EH (cell line): Measurements from ENCODE around the gene DIDO1.

Source experiments
- DNase-seq: peaks from one replicate; pipeline ENCODE4 v3.0.0-alpha.2; 2015; ENCODE audit warnings: low read depth

Gene DIDO1

DNA sequence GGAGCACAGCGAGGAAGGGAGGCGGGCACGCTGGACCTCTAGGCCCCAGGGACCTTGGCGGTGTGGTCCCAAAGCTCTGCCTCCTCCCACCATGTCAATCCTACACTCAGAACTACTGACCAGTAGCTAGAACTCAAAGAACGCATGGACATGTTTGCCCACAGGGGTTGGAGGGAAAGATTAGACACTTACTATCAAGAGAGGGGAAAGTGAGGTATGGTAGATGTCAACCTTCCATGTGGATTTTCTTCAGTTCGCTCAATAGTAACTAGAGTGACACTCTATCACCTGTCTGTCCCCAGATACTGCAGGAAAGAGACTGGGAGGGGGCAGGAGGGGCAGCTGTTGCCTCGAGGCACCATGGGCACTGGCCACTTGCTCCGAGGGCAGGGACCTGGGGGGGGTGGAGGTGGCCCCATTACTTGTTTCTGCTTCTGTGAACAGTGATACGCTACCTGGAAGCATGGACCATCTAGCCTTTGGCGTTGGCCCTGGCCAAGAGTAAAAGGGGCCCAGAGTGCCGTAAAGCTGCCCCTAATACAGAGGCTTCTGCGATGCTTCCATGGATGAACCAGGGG lies 912 bp upstream of the DIDO1 start:
- DNase-seq: no peak

DNA sequence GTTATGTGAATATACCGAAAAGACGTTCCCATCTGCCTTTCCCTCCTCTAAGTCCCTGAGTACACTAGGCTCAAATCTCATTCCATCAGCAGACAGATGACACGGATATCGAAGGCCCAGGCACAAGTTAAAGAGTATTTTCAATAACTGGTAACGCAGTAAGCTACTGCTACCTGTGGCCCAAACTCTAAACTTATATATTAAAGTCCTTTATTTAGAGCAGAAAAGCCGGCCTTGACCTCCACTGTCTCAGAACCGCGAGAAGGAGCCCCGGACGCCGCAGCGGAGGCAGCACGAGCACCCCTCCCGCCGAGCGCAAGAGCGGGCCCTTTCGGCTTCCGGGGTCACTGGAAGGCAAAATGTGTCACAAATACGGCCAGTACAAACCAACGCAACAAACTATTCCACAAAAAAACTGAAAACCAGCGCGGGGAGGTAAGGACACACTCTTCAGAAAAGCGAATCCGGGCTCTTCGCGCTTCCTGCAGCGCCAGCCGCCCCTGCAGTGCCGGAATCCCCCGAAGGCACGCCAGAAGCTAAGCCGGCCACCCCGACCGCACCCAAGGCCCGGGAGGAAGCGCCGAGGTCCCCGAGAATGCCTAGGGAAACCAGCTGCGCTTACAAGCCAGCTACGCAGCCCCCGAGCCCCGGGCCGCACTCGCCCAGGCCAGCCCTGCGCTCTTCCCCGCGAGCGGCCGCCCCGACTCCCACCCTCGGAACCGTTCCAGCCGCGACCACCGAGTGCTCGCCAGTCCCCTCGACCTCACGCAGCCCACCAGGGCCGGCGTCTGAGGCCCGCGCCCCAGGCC lies 681 bp downstream of the DIDO1 start:
- peak; percentile 50 for DNase-seq

DNA sequence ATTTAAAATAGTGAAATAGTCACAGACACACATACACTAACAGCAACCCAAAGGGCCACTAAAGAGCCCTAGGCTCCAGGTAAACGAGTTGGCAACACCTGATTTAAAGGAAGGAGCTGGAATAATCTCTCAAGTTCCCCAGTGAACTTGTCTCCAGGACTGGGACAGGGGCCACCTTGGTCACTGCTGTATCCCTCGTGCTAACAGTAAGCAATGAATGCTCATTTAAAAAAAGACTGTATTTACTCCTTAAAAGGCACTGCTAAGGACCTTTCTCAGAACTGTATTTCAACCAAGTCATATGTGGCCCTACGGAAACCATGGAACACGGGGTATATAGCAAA lies 1.3 kb downstream of the DIDO1 start:
- no peak for DNase-seq

DNA sequence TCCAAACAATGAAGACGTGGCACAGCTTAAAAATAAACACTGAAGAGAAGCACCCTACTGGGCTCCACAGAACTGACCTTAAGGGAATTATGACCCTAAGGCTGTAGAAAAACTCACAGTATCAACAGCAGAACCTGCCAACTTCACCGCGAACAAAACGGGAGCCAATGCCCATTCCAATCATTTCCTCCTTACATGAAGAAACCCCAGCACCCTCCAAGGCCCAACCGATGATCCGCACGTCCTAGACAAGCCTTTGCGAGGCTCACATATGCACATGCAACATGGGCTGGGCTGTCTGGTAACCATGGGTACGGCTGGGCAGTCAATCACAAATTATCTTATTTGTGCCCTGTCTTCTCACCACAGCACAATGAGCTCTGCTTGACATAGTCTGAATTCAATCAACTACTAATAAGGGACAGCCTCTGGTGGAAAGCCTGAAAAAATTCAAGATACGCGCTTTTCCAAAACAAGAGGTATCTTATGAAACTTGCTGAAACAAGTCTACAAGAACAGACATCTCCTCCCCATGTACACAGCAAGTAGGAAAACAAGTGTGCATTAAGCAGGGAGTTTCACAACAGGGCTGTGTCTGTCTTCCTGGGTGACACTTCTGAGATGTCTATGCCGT lies 1.7 kb downstream of the DIDO1 start:
- peak; percentile 53 for DNase-seq

DNA sequence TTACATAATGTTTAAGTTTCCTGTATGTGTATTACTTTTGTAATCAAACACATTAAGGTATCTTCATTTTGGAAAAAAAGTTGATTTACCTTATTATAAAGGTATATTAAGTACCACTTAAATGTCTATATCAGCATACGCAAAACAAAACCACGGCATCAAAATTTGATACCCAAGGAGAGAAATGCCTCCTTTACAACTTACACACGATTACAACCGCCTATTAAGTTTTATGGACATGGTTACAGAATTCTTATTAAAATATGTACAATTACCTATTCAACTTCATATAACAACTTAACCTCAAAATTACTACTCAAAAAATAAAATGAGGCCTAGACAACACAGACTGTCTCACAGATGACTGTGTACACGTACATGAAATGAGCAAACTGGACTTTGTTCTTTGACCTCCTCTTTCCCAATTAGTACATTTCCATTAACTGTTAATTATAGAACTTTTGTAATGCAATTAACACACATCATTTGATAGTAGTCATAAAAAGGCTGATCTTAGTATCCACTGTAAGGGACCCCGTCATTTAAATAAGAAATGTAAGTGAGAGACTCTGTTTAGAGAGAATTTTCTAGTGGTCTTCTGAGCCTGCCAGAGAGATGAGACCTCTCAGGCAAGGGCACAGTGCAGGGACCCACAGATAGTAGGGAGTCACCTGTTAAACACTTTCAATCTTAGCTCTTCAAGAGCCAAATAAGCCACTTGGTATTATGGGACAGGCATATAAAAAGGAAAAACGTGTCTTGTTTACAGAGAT lies 2.5 kb downstream of the DIDO1 start:
- no peak for DNase-seq

DNA sequence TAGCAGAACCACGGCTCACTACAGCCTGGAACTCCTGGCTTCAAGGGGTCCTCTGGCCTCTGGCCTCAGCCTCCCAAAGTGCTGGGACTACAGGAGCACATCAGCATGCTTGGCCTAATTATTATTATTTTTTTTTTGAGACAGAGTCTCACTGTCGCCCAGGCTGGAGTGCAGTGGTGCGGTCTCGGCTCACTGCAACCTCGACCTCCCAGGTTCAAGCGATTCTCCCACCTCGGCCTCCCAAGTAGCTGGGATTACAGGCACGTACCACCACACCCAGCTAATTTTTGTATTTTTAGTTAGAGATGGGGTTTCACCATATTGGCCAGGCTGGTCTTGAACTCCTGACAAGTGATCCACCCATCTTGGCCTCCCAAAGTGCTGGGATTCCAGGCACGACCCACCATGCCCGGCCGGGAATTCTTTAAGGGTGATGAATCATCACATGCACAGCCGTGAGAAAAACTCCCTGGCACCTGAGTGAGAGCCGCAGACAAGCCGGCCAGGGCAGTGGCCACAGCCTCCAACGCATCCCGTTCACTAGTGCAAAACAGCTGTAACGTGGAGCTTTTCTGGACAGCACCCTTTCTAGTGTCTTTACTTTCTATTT lies 3.1 kb downstream of the DIDO1 start:
- peak; percentile 66 for DNase-seq

DNA sequence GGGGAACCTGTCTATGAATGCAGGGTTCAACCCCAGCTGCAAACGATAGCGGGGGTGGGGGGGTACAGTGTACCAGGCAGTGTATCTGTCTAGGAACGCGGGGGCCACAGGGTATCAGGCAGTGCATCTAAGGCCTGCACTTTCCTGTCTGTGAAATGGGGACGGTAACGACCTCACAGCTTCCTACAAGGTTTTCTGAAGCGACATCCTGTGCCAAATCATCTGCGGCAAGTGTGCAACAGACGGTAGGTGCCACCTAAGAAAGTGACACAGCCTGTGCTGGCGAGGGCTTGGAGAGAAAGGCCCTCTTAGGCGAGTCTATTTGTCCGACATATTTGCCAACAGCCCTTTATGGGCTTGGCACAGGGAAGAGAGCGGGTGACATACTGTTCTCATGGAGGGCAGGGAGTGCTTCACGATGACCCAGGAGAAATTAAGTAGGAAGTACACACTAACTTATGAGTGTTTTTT lies 3.8 kb downstream of the DIDO1 start:
- DNase-seq: no peak

DNA sequence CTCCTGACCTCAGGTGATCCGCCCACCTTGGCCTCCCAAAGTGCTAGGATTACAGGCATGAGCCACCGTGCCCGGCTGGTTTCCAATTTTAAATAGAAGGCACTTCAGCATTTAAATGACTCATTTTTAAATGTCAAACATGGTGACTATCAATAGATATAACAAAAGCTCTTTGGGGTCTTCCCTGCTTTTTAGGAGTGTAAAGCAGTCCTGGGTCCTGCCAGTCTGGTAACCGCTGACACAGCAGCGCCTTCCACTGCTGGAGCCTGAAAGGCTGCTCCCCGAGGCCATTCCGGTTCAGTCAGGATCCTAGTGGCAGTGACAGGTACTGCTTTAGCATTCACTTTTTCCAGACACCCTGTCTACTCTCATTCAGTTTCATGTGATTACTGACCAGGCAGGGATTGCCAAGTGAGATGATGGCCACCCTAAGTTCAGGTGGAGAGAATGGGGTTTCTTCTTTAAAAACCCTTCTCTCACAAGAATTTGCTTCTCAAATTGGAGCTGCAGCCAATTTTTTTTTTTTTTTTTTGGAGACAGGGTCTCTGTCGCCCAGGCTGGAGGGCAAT lies 5.1 kb downstream of the DIDO1 start:
- peak; percentile 61 for DNase-seq

DNA sequence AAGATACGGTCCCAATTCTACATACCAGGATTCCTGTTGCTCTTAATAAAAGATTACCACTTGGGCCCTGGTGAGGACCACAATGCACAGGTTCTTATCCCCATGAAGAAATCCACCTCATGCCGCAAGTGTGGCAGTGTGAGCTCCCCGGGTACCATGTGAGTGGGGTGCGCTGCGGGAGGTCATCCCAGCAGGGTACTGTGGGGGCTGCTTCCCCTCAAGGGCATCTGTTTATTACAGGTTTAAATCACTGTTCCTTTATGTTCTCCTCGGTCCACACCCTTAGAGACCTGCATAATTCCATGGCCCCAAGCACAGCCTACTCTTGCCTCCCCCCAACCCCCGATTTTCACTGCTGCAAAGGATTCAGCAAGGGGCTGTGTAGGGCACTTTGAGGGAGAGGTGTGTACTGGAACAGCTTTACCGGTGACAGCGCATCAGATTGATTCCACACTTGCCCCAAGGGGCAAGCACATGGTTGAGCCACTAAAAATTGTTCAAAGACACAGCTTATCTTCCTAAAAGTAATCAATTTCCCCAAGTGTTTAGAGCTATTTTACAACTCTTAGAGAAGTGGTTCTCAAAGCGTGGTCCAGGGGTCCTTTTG lies 6.2 kb downstream of the DIDO1 start:
- no peak for DNase-seq

DNA sequence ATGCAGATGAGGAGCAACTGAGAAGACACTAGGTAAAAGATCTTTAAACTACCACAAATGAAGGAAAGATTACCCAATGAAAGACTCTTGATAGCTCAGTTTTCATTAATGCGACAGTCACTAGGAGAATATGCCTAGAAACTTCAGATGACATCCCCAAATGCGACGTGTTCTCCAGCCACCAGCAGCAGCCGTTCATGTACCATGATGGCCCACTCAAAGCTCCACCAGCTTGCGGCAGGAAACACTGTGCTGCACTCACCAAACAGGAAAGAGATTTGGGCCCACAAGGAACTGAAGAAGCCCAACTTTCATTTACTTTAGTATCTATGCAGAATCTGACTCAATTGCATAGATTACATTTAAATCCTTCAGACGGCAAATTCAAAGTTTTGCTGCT lies 7.5 kb downstream of the DIDO1 start:
- no peak for DNase-seq

DNA sequence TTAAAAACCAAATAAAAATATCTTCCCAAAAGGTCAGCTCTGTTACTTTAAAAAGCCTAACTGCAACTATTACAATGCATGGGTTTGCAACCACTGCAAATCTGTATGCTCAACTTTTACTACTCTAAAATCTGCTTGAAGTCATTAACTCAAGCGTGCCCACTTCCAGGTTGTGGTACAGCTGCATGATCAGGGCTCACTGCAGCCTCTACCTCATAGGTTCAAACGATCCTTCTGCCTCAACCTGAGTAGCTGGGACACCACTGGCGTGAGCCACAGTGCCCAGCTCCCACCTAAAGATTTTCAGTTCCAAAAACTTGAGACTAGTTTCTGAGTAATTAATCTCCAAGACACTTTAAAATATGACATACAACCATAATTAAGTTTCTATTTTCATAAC lies 8.2 kb downstream of the DIDO1 start:
- no peak for DNase-seq

DNA sequence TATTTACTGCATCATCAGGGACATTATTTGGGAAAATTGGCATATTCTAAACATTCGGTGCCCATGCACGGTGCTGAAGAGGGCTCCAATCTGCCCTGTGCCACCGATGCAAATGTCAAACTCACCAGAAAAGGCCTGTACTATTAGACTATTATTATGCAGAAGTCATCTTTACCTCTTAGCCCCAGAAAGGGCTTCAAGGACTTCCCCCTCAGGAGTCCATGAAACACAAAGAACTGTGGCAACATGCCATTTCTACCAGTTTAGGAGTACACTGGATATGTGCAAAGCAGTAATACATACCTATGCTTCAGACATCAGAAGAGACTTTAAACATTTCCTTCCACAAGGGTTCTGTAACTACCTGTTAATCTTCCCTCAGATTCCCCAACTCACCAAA lies 8.6 kb downstream of the DIDO1 start:
- no peak for DNase-seq

DNA sequence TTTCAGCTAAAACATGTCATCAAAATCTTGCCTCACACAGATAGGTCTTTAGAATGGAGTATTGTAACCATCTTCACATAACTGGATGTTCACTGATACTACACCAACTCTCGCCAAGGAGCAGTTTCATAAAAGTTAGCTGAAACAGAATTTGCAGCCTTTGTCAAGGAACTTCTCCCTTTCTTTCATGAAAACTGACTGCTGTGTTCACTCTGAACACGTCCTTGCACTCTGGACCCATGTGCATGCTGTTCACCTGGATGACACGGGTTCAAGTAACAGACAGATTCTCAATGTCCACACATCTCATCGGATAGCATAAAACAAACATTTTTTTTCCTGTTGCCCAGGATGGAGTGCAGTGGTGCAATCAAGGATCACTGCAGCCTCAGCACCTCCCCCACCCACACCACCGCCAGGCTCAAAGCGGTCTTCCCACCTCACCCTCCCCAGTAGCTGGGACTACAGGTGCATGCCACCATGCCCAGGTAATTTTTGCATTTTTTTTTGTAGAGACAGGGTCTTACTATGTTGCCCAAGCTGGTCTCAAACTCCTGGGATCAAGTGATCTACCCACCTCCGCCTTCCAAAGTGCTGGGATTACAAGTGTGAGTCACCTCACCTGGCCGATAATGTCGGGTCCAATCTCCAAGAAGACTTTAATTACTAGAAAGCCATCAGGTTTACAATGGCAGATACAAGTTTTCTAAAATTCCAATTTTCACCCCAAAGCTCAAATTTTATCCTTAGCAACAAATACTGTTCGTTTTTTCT lies 9.4 kb downstream of the DIDO1 start:
- DNase-seq: no peak

DNA sequence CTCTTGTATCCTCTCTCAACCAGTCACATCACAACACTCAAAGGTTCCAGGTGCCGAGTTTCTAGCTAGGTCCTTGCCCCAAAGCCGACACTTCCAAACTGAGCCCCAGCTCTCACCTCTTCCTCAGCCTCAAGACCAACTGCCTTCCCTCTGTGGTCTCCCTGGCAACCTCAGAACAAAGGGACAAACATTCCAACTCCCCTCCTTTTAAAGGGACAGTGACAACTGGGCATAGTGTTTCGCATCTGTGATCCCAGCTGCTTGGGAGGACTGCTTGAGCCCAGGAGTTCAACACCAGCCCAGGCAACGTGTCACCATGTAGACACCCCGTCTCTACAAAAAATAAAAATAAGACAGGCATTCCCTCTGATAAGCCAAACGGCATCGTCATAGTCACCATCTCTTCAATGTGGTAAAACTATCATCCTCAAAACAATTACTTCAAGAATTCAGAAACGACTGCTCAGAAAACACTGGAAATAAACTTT lies 11.3 kb downstream of the DIDO1 start:
- peak; percentile 59 for DNase-seq

DNA sequence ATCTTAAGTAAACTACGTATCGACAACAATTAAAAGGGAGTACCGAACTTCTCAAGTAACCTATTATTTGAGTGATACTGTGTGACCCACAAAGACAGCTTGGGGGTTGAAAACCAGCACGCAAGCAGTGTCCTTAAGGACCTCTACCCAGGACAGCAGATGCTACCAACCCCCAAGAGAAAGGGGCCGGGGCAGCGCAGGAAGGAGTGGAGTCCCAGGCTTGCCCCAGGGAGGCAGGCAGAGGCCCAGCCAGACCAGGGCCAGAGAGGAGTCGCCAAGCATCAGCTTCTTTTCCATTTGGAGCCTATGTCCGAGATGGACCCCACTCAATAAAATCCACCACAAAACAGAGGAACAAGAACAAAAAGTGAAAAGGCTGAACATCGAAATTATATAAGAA lies 11.9 kb downstream of the DIDO1 start:
- no peak for DNase-seq

DNA sequence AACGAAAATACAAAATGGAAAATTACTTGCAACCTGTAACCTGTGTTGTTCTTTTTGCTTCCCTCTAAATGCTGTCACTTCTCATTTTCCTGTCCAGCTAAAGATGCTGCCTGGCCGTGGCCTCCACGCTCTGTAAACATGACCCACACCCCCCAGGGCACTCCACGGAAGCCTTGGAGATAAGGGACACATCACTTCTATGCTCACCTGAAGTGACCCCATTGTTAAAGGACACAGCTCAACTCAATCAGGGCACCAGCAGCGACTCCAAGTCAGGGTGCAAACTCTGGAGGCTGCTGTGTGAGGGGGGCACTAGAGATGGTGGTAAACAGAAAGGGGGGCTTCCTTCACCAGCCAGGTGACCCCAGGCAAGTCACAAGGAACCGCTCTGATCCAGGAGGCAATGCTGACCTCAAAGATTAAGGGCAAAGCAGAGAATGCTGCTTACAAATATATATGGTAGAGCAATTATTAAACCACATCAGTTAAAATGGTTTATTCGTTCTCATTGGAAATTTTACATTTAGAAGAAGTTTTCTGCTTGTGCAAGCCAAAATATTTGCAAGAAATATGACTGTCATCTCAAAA lies 13.2 kb downstream of the DIDO1 start:
- no peak for DNase-seq

DNA sequence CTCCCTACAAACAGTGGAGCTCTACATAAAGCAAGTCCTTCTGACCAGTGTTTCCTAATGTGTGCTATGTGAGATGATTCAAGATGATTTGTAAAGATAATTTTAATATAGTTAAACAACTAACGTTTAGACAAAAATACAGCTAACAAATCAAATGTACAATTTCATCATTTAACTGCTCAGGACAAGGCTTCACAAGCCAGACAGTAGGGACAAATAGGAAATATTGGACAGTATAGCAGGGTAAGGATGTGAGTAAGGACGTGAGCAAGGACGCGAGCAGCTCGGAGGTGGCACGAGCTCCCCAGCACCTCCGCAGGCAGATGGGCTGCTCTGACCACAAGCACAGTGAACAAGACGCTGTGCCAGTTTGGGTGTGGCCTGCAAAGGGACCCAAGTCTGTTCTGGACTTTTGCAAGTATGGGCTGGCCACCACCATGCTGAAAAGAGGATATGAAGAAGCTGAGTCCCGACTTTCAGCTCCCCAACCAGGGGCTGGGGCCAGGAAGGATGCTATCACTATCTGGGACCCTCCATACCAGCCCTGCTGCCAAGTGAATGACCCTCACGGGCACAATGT lies 14.5 kb downstream of the DIDO1 start:
- DNase-seq: no peak

DNA sequence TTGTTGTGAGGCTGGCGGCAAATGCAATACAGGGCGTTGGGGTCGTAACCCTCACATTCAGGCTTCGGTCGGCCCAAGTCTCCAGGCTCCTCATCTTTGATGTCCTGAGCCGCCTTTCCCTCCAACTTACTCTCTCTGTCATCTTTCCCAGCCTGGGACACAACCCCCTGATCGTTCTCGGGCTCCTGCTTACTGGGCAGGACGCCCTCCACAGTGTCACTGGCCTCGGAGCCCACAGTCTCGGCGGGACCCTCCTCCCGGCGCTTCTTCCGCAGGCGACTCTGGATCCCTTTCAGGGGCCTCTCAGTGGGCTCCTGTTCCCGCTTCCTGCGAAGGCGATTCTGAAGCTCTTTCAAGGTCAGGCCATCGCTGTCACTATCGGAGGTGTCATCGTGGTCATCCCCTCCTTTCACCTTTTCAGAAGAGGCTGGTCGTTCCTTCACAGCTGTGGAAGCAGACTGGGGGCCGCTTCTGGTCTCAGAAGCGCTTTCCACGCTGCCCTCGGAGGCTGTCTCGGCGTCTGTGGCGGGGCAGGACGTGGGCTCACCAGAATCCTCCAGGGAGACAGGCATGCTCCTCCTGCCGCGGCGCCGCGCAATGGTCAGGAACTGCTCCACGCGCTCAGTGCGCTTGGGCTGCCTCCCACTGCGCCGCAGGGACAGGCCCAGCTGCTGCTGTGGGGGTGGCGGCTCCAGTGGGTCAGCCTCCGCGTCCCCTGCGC lies 15.4 kb downstream of the DIDO1 start:
- no peak for DNase-seq

DNA sequence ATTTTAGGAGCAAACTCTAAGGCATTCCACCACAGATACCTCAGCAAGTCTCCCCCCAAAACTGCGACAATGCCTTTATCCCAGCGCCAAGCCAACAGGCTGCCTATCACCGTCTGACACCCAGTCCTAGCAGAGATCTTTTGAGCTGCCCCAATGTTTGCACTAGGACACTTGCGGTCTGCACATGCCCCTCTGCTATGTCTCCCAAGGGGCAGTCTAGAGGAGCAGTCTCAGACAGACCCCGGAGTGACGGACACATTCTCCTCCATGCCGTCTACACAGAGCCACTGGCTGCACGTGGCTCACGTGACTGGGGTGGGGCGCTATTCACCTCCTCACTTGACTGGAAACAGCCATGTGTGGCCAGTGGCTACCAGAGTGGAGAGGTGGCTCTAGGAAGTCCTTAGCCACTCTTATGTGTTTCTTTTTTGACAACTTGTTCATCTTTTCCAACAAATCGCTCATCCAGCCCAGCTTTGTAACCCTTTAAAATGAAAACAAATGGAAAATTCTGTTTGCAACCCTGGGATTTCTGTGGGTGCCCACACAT lies 16.0 kb downstream of the DIDO1 start:
- no peak for DNase-seq
